CD4-positive, alpha-beta T cell treated with Interleukin-15 for 4 hours (primary cell): ENCODE results near the gene SPP2.
A peak's percentile ranks its signal among the peaks of the same experiment; 100 is the strongest.

Source experiments
- DNase-seq: peaks from one replicate; pipeline ENCODE4 v3.0.0-alpha.2; 2020; ENCODE audit warnings: low spot score

SPP2 gene

DNA sequence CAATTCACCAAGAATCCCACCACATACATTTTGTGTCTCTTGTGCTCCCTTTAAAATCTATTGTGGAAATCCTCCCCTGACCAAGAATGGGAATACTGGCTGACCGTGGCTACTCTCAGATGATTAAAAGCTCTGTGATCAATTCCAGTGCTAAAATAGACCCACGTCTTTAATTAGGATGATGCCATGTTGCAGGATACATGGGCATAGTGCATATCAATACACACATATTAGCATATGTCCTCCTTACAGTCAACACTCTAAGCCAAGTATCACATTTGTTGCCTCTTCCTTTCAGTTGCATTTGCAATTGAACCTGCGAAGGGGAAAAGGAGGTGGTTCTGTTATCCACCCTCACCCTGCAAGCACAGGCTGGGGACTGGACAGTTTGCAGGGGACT lies 41.8 kb downstream of the SPP2 start:
- no peak for DNase-seq

- no peak for DNase-seq
These were observed 44.8 kb downstream of the SPP2 start for GRCh38 chr2:234095301-234095700.

- DNase-seq: no peak
These were observed 45.7 kb downstream of the SPP2 start for GRCh38 chr2:234096164-234096563.

DNA sequence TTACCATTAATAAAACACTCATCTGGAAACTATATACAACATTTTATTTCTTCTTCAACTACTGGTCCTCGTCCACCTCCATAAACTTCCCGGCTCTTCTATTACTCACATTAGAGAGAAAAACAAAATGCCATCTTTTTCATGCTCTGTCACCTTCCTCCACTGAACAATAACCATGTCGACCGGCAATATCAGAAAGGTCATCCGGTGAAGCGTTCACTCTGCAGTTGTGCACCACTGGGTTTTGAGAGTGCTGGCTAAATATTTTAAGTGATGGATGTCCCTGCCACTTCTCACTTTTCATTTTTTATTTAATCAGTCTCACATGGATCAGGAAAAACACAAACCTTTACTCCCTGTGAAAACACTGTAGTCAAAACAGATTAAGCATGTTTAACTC lies 48.2 kb downstream of the SPP2 start:
- DNase-seq: no peak

GRCh38 chr2:234099266-234099665 lies 48.8 kb downstream of the SPP2 start:
- no peak for DNase-seq

GRCh38 chr2:234100686-234101085 lies 50.2 kb downstream of the SPP2 start:
- peak; percentile 24 for DNase-seq

DNA sequence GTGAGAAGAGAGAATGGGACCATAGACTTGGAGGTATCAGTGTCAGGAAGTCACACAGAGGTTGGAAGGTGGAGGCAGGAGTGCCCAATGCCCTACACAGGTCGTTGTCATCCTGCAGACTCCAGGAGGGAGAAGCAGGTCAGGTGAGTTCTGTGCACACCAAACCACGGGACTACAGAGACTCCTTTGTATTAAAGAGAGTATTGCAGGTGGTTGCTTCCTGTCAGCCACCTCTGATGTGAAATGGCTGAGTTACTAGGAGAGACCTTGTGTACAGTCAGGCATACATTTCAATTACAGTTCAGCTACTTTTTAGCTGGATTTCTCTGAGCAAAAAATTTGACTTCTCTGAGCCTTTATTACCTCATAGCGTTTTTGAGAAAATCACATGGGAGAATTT lies 51.6 kb downstream of the SPP2 start:
- DNase-seq: peak; percentile 14

- no peak for DNase-seq
These were observed 57.4 kb downstream of the SPP2 start for GRCh38 chr2:234107861-234108260.

GRCh38 chr2:234109321-234109720 lies 58.8 kb downstream of the SPP2 start:
- DNase-seq: no peak

DNA sequence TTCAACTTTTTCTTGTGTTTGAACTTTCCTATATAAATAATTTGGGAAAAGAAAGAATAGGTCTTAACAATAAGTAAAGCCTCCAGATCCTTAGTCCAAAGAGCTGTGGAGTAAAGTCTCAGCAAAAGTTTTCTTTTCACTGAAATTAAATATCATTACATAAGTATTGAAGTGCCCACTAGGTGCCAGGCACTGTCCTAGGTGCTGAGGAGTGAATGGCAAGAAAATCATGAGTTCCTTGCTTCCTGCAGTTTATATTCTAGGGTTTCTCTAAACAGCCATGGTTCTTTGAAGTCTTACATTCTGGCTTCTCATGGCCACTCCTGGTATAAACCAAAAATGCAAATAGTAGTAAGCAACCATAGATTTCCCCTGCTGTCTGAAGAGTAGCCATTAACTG lies 59.7 kb downstream of the SPP2 start:
- DNase-seq: no peak

GRCh38 chr2:234111523-234111922 lies 61.0 kb downstream of the SPP2 start:
- DNase-seq: no peak

- no peak for DNase-seq
These were observed 65.5 kb downstream of the SPP2 start for GRCh38 chr2:234116010-234116409.

- DNase-seq: no peak
These were observed 71.5 kb downstream of the SPP2 start for GRCh38 chr2:234121999-234122398.

- no peak for DNase-seq
These were observed 75.1 kb downstream of the SPP2 start for GRCh38 chr2:234125451-234126145.

GRCh38 chr2:234126146-234126470 lies 75.6 kb downstream of the SPP2 start:
- no peak for DNase-seq
